ENCODE results near the gene PLCXD1. TPM values are rescaled to one million over a fixed set of nuclear protein-coding genes. Genes with fewer than 3 reads are reported as not detected.

The PLCXD1 gene
- total and polyA plus RNA-seq, 4 donors, result 2.6 to 25.7 (median 12.8) TPM

GRCh38 chrX:332496-332860 lies 51.3 kb downstream of the PLCXD1 start:
- H3K9ac ChIP-seq (ENCODE audit: low read depth in 1 of 2, low read length in 2 of 2), result no peak overlapping the region
- peaks cover 0 to 5% (median 1%) of the 10 kb centered on the region in 4 donors for H3K36me3 ChIP-seq (ENCODE audit: control insufficient read depth in 4 of 4, insufficient read depth in 3 of 4, low read depth in 1 of 4, low read length in 3 of 4)
- WGBS, result 87% methylated on average over 23 of the region's 23 CpGs
- H3K9me3 ChIP-seq (ENCODE audit: control insufficient read depth in 4 of 4, low read length in 3 of 4), result no peaks in the 10 kb centered on the region
- peaks cover 0 to 2% (median 0%) of the 10 kb centered on the region in 4 donors for H3K27me3 ChIP-seq (ENCODE audit: control insufficient read depth in 4 of 4, insufficient read depth in 4 of 4, low read length in 3 of 4)
- TF ChIP-seq HNF4G (IDR thresholded peaks at IDR 0.05) (no peak), YY1 (IDR thresholded peaks at IDR 0.05) (no peak), CTCF (IDR thresholded peaks at IDR 0.05; ENCODE audit: low read depth, low read length, missing input control) (no peak), TAF1 (conservative IDR thresholded peaks at IDR 0.05) (no peak), FOXA2 (IDR thresholded peaks at IDR 0.05) (no peak), EGR1 (IDR thresholded peaks at IDR 0.05; ENCODE audit: low read depth in 2 of 2) (no peak), RAD21 (IDR thresholded peaks at IDR 0.05) (no peak), NR2F2 (IDR thresholded peaks at IDR 0.05) (no peak), ZBTB33 (IDR thresholded peaks at IDR 0.05) (no peak), HNF4A (conservative IDR thresholded peaks at IDR 0.05) (no peak), ATF3 (IDR thresholded peaks at IDR 0.05) (no peak), GABPA (IDR thresholded peaks at IDR 0.05 in 1 of 2, conservative IDR thresholded peaks at IDR 0.05 in 1 of 2) (no peak), SP1 (IDR thresholded peaks at IDR 0.05) (no peak), JUND (IDR thresholded peaks at IDR 0.05) (no peak), RXRA (IDR thresholded peaks at IDR 0.05) (no peak), FOXA1 (IDR thresholded peaks at IDR 0.05) (no peak)
- TF ChIP-seq, protein P1, sequence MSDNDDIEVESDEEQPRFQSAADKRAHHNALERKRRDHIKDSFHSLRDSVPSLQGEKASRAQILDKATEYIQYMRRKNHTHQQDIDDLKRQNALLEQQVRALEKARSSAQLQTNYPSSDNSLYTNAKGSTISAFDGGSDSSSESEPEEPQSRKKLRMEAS (IDR thresholded peaks at IDR 0.05), result no peak
- TF ChIP-seq, protein P2, sequence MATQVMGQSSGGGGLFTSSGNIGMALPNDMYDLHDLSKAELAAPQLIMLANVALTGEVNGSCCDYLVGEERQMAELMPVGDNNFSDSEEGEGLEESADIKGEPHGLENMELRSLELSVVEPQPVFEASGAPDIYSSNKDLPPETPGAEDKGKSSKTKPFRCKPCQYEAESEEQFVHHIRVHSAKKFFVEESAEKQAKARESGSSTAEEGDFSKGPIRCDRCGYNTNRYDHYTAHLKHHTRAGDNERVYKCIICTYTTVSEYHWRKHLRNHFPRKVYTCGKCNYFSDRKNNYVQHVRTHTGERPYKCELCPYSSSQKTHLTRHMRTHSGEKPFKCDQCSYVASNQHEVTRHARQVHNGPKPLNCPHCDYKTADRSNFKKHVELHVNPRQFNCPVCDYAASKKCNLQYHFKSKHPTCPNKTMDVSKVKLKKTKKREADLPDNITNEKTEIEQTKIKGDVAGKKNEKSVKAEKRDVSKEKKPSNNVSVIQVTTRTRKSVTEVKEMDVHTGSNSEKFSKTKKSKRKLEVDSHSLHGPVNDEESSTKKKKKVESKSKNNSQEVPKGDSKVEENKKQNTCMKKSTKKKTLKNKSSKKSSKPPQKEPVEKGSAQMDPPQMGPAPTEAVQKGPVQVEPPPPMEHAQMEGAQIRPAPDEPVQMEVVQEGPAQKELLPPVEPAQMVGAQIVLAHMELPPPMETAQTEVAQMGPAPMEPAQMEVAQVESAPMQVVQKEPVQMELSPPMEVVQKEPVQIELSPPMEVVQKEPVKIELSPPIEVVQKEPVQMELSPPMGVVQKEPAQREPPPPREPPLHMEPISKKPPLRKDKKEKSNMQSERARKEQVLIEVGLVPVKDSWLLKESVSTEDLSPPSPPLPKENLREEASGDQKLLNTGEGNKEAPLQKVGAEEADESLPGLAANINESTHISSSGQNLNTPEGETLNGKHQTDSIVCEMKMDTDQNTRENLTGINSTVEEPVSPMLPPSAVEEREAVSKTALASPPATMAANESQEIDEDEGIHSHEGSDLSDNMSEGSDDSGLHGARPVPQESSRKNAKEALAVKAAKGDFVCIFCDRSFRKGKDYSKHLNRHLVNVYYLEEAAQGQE (IDR thresholded peaks at IDR 0.05), result no peak
- peaks cover 0 to 7% (median 2%) of the 10 kb centered on the region in 4 donors for H3K4me1 ChIP-seq (ENCODE audit: control insufficient read depth in 4 of 4, insufficient read depth in 4 of 4, low read length in 3 of 4)
- H3K4me3 ChIP-seq (ENCODE audit: low read depth in 1 of 3, low read length in 3 of 3), result no peak overlapping the region
- no peak overlapping the region for H3K27ac ChIP-seq (ENCODE audit: low read depth in 1 of 2, low read length in 2 of 2)
- DNase-seq (ENCODE audit: low spot score), result no peak

Data from liver (tissue), 9 donors.